HG02588 (cell line): Measurements from ENCODE around the gene SRSF8.

Experiments
- ATAC-seq: cut with Tn5 transposase; IDR thresholded peaks from one replicate; pipeline ENCODE4 v1.9.1; 2021; ENCODE audit warnings: mild to moderate bottlenecking, moderate library complexity; ENCODE audit not compliant: unreplicated experiment

SRSF8 gene

GRCh38 chr11:95067841-95068219 lies 1.1 kb downstream of the SRSF8 start:
- ATAC-seq, result no peak

- peak; percentile 64 for ATAC-seq
These were observed 1.8 kb downstream of the SRSF8 start for GRCh38 chr11:95068549-95068948.

GRCh38 chr11:95070471-95070870 lies 3.8 kb downstream of the SRSF8 start:
- no peak for ATAC-seq

- no peak for ATAC-seq
These were observed 6.2 kb downstream of the SRSF8 start for GRCh38 chr11:95072948-95073347.

DNA sequence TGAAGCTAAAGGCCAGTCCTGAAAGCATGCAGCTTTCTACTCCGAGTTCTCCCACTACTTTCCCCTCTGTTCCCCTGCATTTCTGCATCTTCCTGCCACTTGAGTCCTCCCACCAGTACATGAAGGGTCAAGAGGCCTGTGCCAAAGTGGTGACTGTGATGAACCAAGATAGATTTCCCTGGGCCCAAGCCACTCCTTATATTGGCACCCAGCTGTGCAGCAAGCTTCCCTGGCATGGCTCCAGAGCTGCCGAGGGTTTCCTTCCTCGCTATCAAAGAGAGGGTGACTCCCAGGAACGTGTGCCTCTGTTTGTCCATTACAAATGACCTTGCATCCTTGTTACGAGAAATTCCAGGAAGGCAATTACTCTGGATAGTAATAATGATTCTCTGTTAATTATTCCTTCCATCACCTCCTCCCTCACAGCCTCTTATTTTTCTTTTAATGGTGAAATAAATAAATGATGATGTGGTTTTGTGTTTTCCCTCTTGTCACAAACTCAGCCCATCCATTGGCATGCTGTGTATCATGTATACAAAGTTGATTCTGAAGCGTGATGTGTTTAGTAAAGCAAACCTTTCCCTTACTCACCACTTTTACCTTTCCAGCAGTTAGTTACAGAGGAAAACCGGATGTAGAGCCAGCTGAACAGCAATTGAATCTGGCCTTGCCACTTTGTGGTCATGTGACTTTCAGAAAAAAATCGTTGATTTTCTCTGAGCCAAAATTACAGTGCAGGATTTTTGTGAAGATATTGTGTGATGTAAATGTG lies 8.3 kb downstream of the SRSF8 start:
- no peak for ATAC-seq

GRCh38 chr11:95076416-95076815 lies 9.7 kb downstream of the SRSF8 start:
- ATAC-seq, result no peak

GRCh38 chr11:95076981-95077380 lies 10.3 kb downstream of the SRSF8 start:
- ATAC-seq, result no peak

GRCh38 chr11:95078526-95078925 lies 11.8 kb downstream of the SRSF8 start:
- no peak for ATAC-seq

- ATAC-seq, result no peak
These were observed 14.3 kb downstream of the SRSF8 start for GRCh38 chr11:95081010-95081409.

DNA sequence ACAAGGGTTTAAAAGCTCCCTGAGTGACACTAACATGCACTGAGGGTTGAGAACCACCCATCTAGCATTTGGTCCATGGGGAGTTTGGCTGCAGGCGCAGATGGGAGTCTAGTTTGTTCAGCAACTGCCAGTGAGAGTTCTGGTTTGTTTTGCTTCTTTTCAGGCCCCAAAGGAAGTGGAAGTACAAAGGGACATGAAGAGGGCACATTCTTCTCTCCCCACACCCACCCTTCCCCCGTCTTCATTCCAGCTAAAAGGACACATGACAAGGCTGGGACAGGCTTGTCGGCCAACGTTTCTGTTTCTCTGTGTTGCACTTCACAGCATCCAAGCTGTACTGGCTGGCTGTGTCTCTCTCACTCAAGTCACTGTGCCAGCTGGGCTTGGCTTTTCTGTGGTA lies 14.7 kb downstream of the SRSF8 start:
- no peak for ATAC-seq

DNA sequence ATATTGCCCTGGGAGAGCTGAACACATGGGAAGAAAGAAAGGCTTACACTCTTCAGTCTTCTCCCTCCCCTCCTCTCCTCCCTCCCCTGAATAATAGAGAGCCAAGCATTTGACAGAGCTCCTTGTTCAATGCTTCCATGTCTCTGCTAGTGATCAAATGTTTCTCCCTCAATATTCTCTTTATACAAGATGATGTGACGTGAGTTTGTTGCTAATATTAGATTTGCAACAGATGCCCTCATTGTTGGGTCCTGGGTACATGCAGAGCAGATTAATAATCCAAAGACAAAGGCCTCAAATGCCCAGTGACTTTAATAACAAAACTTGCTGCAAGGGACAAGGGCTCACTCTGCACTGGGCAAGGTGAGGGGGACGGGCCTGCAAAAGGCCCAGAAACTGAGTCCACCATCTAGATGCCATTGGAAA lies 15.9 kb downstream of the SRSF8 start:
- no peak for ATAC-seq

DNA sequence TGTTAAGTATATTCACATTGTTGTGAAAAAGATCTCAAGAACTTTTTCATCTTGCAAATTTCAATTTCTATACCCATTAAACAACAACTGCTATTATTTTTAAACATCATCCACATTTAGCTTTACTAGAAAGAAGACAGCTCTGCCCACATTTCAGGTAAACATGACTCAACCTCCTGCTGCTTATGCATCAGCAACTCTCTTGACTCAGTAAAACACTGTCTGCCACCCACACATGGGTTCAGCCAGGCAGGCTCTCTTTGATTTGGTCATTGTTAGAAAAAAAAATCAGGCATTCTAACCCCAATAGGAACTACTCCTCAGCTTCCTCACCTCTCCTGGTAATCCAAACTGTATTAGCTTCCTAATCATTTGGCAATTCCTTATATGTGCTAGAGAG lies 17.8 kb downstream of the SRSF8 start:
- ATAC-seq, result peak; percentile 41

DNA sequence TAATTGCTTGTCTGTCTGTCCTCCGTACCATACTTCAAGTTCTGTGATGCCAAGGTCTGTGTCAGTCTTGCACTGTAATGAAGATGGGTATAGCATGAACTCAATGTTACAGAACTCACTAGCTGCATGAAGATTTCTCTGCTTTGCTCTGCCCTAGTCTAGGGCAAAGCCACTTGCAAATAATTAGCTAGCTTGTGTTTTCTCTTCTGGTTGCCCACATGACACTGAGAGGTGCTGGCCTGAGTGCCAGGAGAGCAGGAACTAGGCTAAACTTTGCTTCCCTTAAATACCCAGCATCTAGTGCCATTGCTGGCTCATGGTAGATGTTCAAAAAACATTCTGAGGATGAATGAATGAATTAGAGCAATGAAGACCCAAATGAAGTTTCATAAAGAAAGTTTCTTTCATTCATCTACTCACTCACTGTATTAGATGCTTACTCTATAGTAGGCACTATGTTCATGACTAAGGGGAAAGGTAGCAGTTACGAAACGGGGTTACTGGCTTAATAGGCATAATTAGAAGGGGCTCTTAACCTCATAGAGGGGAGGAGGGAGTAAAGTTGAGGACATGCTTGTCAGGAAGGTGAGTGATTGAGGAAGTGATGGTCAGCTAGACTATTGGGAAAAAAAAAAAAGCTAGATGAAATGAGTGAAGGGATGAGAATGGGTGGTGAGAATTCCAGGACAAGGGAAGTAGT lies 18.5 kb downstream of the SRSF8 start:
- no peak for ATAC-seq

GRCh38 chr11:95086151-95086550 lies 19.4 kb downstream of the SRSF8 start:
- ATAC-seq, result no peak

- ATAC-seq, result no peak
These were observed 20.3 kb downstream of the SRSF8 start for GRCh38 chr11:95086836-95087570.

- peak; percentile 54 for ATAC-seq
These were observed 22.4 kb downstream of the SRSF8 start for GRCh38 chr11:95088946-95089619.

DNA sequence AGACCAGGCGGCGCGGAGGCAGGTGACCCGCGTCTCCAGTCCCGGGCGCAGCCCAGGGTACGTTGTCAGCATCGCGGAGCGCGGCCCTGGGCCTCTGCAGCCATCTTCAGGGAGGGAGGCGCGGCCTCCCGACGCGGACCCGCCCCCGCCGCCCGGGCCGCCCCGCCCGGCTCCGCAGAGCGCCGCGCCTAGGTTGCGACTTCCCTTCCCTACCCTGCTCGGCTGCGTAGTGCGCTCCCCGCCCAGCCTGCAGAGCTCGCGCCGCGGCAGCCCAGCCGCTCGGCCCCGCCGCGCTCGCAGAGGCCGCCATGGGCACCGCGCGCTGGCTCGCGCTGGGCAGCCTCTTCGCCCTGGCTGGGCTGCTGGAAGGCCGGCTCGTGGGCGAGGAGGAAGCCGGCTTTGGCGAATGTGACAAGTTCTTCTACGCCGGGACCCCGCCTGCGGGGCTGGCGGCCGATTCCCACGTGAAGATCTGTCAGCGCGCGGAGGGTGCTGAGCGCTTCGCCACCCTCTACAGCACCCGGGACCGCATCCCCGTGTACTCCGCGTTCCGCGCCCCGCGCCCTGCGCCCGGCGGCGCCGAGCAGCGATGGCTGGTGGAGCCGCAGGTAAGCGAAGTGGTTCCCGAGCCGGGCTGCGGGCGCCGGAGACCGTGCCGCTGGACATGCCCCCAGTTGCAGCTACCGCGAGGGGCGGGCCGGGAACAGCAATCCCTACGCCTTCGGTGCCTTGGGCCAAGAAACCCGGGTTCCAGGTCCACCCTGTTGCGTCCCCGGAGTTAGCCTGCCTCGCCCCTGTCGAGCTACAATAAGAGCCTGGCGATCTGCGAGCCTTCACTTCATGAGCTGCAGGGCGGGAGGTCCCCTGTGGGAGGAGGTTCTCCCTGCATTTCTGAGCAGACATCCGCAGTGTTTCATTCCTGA lies 23.2 kb downstream of the SRSF8 start, which contains the start of gene ENDOD1:
Gene ENDOD1 (plus strand): TSS at position 227 of the 923 bp plus-strand sequence. CDS start 82 bp downstream, at position 309.
- ATAC-seq, result peak; percentile 87

- no peak for ATAC-seq
These were observed 25.0 kb downstream of the SRSF8 start for GRCh38 chr11:95091663-95092180.

DNA sequence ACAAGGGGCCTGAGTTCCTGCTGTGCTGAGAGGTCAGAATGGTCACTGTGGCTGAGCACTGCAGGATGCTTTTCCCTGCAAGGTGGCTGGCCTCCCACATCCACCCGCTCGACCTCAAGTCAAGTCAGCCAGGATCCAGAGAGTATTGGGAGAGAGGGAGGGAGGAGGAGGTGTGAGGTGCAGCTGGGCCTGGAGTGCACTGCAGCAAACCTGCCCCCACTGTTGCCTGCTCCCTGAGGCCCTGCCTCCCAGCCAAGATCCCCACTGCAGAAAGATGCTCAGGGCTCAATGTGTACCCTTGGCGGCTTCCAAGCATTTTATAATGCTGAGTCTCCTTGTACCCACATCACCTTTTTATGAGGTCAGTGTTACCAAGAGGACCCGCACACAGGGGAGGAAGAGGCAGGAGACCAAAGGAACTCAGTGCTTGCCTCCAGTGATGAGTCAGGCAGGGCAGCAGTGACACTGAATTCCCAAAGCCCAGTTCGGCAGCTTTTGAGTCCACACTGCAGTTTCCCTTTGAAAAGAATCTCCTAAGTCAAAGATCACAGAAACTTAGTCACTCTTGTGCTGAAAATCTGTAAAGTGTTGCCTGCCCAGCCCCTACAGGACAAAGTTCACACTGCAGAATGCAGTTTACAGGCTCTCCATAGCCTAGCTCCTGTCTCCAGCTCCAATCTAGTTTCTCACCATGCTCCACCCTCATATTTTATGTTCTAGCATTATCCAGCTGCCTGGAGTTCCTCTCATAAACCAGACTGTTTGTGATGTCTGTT lies 26.0 kb downstream of the SRSF8 start:
- no peak for ATAC-seq
